Measurements from ENCODE around the gene HHIPL1. TPM values are rescaled to one million over a fixed set of nuclear protein-coding genes. Genes with fewer than 3 reads are reported as not detected.

HHIPL1 gene
- polyA plus RNA-seq, 1 experiment = 1.1 TPM

GRCh38 chr14:99683619-99684409 is 38.9 kb downstream of the HHIPL1 start, which contains the start of gene CYP46A1:
TSS of gene CYP46A1 (plus strand) at chr14:99684298. CDS start at chr14:99684418, 120 bp downstream.
- POLR2A ChIA-PET = interaction anchor here (0.6 to 1.2 kb wide), 14 partner anchors 14 to 678 kb away, joined by 3 to 8 read pairs (median 5); partner anchors contain the start of genes CCDC85C, CCNK, EML1 and SETD3
- peak within 1 kb of the TSS; percentile 81 for H3K4me3 ChIP-seq (ENCODE audit: low read depth, low read length)
- DNase-seq (ENCODE audit: low read depth, low spot score) = peak; percentile 99
- CTCF ChIA-PET = interaction anchor here (0.6 to 1.2 kb wide), 5 partner anchors 81 to 203 kb away, joined by 3 to 4 read pairs (median 3); no protein-coding TSS in a partner anchor
- H3K9me3 ChIP-seq (ENCODE audit: control insufficient read depth, insufficient read depth, low read length) = peaks cover 6% of the 10 kb centered on the region
- peak within 1 kb of the TSS; percentile 70 for H3K27ac ChIP-seq (ENCODE audit: low read depth, low read length)
- TF ChIP-seq, protein P1, sequence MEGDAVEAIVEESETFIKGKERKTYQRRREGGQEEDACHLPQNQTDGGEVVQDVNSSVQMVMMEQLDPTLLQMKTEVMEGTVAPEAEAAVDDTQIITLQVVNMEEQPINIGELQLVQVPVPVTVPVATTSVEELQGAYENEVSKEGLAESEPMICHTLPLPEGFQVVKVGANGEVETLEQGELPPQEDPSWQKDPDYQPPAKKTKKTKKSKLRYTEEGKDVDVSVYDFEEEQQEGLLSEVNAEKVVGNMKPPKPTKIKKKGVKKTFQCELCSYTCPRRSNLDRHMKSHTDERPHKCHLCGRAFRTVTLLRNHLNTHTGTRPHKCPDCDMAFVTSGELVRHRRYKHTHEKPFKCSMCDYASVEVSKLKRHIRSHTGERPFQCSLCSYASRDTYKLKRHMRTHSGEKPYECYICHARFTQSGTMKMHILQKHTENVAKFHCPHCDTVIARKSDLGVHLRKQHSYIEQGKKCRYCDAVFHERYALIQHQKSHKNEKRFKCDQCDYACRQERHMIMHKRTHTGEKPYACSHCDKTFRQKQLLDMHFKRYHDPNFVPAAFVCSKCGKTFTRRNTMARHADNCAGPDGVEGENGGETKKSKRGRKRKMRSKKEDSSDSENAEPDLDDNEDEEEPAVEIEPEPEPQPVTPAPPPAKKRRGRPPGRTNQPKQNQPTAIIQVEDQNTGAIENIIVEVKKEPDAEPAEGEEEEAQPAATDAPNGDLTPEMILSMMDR (IDR thresholded peaks at IDR 0.05; ENCODE audit: low read depth, low read length) = no peak
- peaks cover 29% of the 10 kb centered on the region for H3K27me3 ChIP-seq (ENCODE audit: control insufficient read depth, insufficient read depth, low read length)

DNA sequence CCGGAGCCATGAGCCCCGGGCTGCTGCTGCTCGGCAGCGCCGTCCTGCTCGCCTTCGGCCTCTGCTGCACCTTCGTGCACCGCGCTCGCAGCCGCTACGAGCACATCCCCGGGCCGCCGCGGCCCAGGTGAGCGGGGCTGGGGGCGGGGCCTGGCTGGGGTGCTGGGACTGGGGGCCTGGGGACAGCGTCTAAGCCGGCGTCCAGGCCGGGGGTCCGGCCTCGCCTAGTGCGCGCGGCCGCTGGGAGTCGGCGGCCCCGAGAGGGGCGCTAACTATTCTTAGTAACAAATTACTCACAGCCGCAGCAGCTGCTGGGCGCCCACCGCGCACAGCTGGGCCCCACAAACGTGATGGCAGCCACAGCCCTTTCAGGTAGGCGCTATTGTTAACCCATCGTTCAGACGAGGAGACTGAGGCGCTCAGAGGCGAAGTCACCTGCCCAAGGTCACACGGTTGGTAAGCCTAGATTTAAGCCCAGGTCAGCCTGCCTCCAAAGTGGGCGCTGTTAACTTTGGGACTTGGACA is 39.5 kb downstream of the HHIPL1 start:
- POLR2A ChIA-PET = interaction anchor here (0.6 to 1.2 kb wide), 13 partner anchors 14 to 204 kb away, joined by 3 to 6 read pairs (median 5); partner anchors contain the start of genes CCDC85C, CCNK, EML1 and SETD3
- DNase-seq (ENCODE audit: low read depth, low spot score) = no peak
- CTCF ChIA-PET = interaction anchor here (0.6 to 1.2 kb wide), 6 partner anchors 10 to 202 kb away, joined by 3 to 4 read pairs (median 4); no protein-coding TSS in a partner anchor
- Histone ChIP-seq H3K27me3 (ENCODE audit: control insufficient read depth, insufficient read depth, low read length) (peaks cover 33% of the 10 kb centered on the region), H3K4me3 (ENCODE audit: low read depth, low read length) (peak overlapping the region; percentile 69), H3K27ac (ENCODE audit: low read depth, low read length) (no peak overlapping the region), H3K9me3 (ENCODE audit: control insufficient read depth, insufficient read depth, low read length) (no peaks in the 10 kb centered on the region; the same call in none of the 2 replicates)
- TF ChIP-seq, protein P1 (IDR thresholded peaks at IDR 0.05; ENCODE audit: low read depth, low read length) = 0 out of 2 replicates have a peak, but pooled peaks have one; percentile 4

GRCh38 chr14:99685151-99685591 is 40.2 kb downstream of the HHIPL1 start:
- H3K4me3 ChIP-seq (ENCODE audit: low read depth, low read length) = no peak overlapping the region
- no peak for DNase-seq (ENCODE audit: low read depth, low spot score)
- TF ChIP-seq, protein P1 (IDR thresholded peaks at IDR 0.05; ENCODE audit: low read depth, low read length) = no peak
- H3K27ac ChIP-seq (ENCODE audit: low read depth, low read length) = no peak overlapping the region
- CTCF ChIA-PET = interaction anchor here (0.6 to 1.2 kb wide), 3 partner anchors 9 to 180 kb away, joined by 3 to 4 read pairs (median 3); no protein-coding TSS in a partner anchor
- peaks cover 35% of the 10 kb centered on the region for H3K27me3 ChIP-seq (ENCODE audit: control insufficient read depth, insufficient read depth, low read length)
- POLR2A ChIA-PET = no interaction called here
- no peaks in the 10 kb centered on the region; the same call in 1 of the 2 replicates for H3K9me3 ChIP-seq (ENCODE audit: control insufficient read depth, insufficient read depth, low read length)

GRCh38 chr14:99685596-99685995 is 40.7 kb downstream of the HHIPL1 start:
- Histone ChIP-seq H3K9me3 (ENCODE audit: control insufficient read depth, insufficient read depth, low read length) (no peaks in the 10 kb centered on the region; the same call in 1 of the 2 replicates), H3K27ac (ENCODE audit: low read depth, low read length) (no peak overlapping the region), H3K4me3 (ENCODE audit: low read depth, low read length) (no peak overlapping the region), H3K27me3 (ENCODE audit: control insufficient read depth, insufficient read depth, low read length) (peaks cover 35% of the 10 kb centered on the region)
- TF ChIP-seq, protein P1 (IDR thresholded peaks at IDR 0.05; ENCODE audit: low read depth, low read length) = no peak
- ChIA-PET POLR2A (no interaction called here), CTCF (no interaction called here)
- no peak for DNase-seq (ENCODE audit: low read depth, low spot score)

All from AG04450 (cell line).